Inferior parietal cortex (tissue), 1 donor: Measurements from ENCODE around the gene HCK.

Experiments used
- DNase-seq: peaks from one replicate; pipeline ENCODE4 v3.0.0-alpha.2; 2016; ENCODE audit errors: extremely low spot score

Gene HCK

DNA sequence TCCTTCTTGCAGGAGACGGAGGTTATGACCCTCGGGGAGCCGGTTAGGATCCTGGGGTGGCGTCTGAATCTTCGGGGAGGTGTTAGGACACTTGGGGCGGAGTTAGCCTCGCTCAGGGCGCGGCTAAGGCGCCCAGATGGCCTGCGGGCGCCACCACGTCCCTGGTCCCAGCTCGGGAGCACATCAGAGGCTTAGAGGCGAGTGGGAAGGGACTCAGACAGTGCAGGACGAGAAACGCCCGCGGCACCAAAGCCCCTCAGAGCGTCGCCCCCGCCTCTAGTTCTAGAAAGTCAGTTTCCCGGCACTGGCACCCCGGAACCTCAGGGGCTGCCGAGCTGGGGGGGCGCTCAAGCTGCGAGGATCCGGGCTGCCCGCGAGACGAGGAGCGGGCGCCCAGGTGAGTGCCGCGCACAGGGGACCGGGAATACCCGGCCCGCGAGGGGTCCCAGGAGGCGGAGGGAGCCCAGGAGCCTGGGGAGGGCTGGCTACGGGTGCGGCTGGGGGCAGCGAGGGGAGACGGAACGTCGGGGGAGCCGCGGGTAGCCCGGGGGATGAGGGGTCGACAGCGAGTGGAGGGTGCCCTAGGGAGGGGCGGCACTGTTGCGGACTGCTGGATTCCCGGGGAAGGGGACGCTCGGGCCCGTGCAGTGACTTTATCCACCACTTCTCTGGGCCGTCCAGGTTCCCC lies at the start of gene HCK:
TSS of gene HCK (plus strand) at position 153 of the 688 bp plus-strand sequence.
- no peak for DNase-seq

DNA sequence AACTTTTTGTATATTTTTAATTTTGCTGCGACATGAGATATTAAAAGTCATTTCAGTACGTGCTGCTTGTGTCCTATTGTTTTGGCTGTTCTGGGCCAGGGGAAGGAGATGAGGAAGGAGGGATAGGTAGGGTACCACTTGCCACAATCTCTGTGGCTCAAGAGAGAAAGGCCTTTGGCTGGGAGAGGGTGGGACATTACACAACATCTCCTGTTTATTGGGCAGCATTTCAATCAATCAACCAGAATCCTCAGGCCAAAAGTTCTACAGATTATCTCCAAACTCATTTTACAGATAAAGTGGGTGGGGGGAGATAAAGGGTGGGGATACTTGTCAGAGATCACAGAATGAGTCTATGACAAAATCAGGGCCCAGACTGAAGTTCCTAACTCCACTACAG lies 48.7 kb upstream of the HCK start:
- DNase-seq: no peak

DNA sequence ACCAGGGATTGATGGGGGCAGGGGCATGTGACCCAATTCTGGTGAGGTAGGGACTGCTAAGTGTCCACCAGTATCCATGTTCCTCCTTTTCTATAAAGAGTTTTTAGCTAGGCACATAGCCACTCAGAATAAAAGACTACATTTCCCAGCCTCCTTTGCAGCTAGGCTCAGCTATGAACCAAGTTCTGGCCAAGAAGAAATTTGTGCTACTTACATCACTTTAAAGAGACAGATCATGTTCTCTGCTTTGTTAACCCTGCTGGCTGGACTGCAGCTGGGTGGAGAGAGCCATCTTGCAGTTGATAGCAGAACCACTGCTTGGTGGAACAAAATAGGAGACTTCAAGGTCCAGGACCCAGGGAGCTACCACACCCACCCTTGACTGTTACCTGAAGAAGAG lies 47.1 kb upstream of the HCK start:
- DNase-seq: no peak

DNA sequence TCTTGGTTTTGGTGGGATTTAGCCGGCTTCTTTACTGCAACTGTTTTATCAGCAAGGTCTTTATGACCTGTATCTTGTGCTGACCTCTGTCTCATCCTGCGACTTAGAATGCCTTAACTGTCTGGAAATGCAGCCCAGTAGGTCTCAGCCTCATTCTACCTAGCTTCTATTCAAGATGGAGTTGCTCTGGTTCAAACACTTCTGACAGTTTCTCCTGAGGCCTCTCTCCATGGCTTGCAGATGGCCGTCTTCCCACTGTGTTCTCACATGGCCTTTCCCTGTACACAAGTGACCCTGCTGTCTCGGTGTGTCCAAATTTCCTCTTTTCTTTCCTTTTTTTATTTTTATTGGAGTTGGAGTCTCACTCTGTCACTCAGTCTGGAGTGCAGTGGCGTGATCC lies 46.0 kb upstream of the HCK start:
- DNase-seq: no peak

DNA sequence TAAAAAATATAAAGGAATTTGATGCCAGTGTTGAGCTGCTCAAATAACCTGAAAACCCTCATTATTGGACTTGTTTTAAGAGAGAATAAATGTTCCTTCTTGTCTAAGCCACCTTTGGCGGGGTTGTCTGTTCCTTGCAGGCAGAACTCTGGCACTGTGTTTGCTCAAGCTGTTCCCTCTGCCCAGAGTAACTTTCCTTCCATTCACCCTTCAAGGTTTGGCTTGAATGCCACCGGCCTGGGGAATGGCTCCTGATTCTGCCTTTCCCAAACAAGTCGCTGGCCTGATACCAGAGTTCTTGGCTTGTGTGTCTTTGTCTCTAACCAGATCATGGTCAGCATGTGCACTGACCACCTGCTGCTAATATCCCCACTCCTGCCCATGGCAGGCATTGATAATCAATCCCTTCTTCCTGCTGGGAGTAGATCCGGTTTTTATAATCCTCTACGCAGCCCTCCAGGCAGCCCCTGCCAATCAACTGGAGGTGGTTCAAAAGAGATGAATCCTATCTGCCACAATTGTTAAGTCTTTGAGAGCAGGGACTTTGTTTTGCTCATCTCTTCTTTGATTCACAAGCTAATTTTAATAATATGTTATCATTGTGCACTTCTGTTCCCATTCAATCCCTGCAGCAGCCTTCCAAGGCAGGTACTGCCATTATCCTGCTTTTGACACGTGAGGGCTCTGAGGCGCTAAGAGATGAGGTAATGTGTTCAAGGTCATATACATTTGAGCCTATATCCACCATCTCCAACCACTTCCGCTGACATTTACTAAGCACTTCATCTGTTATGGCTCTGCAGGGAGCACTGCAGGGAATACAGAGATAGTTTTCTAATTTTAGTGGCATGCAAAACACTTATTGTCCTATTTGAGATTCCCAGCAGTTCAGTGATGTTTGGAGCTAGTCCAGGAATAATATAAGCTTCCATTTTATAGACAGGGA lies 44.9 kb upstream of the HCK start:
- DNase-seq: no peak

DNA sequence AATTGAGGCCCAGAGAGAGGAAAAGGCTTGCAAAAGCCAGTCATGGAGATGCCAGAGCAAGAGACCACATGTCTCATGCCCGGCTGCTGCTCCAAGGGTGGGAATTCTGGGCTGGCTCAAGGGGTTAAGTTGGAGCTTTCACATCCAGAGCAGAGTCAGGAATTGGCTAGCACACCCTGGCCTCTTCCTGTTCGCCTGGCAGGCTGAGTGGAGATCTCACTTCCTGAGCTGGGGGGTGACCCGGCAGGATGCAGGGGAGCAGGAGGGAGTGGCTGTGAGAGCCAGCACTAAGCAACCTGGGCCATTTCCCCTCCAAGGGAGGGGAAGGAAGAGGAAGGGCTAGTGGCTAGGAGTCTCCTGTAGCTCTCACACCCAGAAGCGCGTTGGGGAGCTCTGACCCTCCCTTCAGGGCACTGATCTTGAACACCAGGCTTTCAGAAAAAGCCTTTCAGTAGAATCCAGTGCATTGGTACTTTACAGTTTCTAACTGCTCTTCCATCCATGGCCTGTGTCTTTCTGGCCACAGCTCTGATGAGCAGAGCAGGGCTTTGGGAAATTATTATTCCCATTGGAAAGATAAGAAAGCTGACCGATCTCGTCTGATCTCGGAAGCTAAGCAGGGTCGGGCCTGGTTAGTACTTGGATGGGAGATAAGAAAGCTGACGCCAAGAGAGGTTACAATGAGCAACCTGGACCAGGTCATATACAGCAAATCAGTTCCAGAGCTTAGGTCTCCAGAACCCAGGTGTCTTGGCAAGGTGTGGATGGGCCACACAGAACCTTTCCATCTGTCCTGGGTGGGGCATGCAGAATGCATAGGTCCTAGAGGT lies 44.0 kb upstream of the HCK start:
- DNase-seq: no peak

DNA sequence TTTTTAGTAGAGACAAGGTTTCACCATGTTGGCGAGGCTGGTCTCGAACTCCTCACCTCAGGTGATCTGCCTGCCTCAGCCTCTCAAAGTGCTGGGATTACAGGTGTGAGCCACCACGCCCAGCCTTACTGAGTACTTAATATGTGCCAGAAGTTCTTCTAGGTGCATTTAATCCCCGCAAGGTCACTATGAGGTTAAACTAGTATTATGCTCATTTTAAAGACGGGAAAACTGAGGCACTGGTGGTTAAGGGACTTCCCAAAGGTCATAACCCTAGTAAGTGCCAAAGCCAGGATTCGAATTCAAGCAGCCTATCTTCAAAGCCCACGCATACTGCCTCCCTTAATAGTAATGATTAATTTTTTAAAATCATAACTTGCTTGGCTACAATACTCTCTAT lies 42.5 kb upstream of the HCK start:
- no peak for DNase-seq

DNA sequence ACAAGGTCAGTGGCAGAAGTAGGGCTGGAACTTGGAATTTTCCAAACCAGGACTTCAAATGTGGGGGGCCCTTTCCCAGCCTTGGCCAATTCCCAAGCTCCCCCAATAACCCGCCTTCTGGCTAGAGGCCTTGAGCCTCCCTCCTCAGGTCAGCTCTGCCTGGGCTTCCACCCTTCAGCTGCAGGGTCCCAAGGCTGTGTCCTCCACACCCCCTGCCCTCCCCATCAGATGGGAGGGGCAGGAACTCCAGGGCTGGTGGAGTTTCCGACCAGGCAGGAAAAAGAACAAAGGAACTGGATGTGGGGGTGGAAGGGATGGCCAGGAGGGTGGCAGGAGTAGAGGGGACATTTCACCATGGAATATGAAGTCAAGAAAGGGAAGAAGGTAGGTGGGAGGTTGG lies 41.9 kb upstream of the HCK start, which contains the start of gene CCM2L:
TSS of gene CCM2L (plus strand) at position 338 of the 400 bp plus-strand sequence. CDS start at position 355, 17 bp downstream.
- DNase-seq: no peak

DNA sequence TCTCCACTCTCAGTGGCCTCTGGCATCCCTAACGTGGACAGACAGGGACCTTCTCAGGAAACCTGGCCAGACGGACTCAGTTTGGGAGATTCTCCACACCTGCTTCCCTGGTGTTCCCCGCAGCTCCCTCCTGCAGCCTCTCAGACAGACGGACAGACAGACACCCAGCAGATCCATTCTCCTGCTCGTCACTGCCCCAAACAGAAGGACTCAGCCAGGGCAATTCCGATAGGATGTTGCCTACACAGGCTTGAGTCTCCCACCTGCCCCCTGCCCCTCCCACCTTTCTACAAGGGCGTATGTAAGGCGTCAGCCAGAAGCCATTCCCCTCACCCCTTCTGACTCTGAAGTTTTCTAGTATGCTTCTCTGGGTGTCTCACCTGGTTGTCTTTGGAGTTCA lies 41.4 kb upstream of the HCK start:
- no peak for DNase-seq

DNA sequence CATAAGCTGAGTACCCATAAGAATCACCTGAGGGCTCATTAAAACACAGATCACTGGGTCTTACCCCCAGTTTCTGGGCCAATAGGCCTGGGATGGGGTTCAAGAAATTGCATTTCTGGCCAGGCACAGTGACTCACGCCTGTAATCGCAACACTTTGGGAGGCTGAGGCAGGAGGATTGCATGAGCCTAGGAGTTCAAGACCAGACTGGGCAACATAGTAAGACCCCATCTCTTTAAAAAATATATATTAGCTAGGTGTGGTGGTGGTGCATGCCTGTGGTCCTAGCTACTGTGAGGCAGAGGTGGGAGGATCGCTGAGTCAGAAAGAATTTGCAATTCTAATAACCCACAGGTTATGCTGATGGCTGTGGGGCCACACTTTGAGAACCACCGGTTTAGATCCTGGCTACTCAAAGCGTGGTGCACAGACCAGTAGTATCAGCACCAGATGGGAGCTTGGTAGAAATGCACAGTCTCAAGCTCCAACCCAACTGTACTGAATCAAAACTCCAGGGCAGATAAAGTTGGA lies 39.8 kb upstream of the HCK start:
- DNase-seq: no peak

DNA sequence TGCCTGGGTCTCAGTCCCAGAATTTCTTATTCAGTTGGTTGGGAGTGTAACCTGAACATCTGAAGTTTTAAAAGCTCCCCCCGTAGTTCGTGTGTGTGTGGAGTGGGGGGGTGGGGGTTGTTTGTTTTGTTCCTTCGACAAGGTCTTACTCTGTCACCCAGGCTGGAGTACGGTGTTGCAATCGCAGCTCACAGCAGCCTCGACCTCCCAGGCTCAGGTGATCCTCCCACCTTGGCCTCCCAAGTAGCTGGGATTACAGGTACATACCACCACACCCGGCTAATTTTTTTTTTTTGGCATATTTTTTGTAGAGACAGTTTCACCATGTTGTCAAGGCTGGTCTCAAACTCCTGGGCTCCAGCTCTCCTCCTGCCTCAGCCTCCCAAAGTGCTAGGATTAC lies 38.7 kb upstream of the HCK start:
- no peak for DNase-seq

DNA sequence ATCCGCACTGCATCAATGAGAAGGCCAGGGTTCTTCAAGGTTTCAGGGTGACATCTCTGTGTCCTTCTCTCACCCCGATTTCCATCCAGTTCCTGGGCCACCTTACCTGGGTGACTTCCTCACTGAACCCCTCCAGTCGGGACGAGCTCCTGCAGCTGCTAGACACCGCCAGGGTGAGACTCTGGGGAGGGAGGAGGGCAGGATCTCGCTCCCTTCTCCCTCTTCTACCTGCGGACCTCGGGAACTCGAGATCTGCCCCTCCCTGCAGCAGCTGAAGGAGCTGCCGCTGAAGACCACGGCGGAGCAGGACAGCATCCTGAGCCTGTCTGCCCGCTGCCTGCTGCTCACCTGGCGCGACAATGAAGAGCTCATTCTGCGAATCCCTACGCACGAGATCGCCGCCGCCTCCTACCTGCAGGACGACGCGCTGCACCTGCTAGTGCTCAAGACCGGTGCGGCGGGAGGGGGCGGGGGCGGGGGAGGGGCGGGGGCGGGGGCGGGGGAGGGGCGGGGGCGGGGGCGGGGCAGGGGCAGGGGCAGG lies 34.3 kb upstream of the HCK start:
- DNase-seq: no peak

DNA sequence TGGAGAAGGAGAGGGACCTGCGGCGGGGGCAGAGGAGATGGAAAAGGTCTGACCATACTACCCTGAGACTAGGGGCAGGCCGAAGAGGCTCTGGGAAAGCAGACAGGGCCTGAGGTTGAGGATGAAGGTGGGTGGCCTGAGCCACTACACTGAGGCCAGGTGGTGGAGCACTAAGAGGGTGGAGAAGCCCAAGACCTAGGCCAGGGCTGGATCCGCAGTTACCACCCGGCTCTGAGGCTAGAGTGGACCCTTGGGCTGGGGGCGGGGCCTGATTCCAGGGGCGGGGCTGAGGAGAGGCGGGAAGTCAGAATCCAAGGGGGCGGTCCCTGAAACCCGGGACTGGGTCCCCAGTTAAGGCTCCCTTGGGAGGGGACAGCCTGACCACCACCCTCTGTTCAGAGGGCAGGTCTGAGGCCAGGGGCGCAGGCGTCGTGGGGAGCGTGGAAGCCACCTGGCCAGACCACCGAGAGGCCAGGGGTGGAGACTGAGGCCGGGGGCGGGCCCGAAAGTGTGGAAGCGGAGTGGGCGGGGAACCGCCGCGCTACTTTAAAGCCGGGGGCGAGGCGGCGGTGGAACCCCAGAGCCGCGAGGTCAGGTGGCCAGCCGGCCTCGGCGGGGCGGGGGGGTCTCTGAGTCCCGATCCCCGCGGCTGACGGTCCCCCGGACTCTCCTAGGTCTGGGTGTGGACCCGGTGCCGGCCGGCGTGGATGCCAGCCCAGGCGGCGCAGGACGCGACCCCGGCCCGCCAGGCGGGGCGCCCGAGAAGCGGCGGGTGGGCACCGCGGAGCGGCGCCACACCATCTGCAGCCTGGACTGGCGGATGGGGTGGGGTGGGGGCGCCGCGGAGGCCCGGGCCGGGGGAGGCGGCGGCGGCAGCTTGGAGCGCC lies 33.5 kb upstream of the HCK start:
- no peak for DNase-seq

DNA sequence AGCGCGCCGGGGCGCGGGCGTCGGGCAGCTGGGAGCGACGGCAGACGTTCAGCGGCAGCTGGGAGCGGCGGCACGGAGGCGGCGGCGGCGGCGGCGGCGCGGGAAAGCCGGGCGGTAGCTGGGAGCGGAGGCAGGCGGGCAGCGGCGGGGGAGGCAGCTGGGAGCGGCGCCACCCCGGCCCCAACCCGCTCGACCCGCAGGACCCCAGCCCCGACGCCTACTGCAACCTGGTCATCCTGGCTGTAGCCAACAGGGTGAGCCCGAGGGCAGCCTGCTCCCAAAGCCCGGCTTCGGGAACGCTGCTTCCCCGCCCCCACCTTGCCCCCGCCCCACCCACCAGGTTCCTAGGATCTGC lies 32.9 kb upstream of the HCK start:
- no peak for DNase-seq

DNA sequence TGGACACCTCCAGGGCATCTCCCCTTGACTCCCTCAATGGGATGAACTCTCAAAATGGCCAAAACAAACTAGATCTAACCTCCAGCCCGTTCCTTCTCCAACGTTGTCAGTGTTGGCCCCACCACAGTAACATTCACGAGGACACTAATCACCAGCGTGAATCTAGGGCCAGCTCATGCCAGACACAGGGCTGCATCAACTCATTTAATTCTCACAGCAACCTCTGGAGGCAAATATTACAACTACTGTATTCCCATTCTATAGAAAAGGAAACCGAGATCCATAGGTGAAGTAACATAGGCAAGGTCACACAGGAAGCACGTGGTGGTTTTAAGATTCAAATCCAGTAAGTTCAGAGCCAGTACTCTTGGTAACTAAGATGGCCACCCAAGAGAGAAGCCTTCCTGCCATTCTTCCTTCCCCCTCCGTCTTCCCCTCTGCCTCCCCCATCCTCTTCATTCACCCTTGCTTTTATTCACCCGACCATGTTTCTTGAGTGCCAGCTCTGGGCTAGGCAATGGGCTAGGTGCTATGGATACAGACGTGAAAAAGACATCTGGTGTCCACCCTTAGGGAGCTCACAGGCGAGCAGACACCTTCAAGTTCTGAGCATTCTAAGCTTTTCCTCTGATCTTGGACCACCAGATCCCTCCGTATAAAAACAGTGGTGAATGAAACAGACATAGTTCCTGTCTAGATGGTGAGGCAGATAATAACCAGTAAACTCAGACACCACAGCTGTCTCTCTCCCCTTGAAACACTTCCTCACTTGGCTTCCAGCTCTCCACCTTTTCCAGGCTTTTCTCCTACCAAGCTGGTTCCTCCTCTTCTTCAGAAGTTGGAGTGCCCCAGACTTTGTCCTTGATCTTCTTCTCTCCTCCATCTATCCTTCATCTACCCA lies 32.2 kb upstream of the HCK start:
- DNase-seq: no peak

DNA sequence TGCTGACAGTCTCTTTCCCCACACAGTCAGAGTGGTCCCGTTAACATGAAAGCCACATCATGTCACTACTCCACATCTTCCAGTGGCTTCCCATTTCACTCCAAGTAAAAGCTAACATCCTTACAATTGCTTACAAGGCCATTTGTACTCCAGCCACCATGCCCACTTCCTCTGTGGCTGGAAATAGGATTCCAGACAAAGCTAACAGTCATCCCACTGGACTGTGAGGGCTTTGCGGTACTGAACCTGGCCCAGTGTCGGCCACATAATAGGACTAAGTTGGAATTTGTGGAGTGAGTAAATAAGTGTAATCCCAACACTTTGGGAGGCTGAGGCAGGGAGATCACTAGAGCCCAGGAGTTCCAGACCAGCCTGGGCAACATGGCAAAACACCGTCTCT lies 31.0 kb upstream of the HCK start:
- DNase-seq: no peak

DNA sequence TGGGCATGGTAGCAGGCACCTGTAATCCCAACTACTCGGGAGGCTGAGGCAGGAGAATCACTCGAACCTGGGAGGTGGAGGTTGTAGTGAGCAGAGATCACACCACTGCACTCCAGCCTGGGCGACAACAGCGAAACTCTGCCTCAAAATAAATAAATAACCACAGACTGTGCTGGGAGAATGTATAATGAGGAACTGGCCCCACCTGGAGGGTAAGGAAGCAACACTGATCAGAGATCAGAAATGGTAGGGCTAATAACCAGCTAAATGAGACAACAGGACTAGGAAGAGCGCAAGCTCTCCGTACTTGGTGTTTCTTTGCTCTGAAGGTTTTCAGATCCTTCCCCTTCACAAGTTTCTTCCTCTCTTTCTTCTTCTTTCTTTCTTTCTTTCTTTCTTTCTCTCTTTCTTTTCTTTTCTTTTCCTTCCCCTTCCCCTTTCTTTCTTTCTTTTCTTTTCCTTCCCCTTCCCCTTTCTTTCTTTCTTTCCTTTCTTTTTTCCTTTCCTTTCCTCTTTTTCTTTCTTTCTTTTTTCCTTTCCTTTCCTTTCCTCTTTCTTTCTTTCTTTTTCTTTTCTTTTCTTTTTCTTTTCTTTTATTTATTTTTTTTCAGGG lies 27.3 kb upstream of the HCK start:
- no peak for DNase-seq

DNA sequence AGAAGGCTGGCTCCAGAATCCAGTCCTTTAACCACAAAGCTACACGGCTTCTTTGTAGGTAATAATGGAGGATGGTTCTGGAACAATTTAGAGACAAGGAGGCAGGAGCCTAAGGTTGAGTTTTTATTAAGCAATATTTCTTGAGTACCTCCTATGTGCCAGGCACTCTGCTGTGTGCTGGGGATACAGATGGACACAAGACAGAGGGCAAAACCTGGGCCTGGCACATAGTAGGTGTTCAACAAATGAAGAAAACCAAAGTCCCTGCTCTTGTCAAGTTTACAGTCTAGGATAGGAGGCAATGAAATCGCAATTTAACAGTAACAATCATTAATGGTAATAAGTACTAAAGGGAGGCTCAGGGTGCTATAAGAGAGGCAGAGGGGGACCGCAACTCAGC lies 24.4 kb upstream of the HCK start:
- DNase-seq: no peak

DNA sequence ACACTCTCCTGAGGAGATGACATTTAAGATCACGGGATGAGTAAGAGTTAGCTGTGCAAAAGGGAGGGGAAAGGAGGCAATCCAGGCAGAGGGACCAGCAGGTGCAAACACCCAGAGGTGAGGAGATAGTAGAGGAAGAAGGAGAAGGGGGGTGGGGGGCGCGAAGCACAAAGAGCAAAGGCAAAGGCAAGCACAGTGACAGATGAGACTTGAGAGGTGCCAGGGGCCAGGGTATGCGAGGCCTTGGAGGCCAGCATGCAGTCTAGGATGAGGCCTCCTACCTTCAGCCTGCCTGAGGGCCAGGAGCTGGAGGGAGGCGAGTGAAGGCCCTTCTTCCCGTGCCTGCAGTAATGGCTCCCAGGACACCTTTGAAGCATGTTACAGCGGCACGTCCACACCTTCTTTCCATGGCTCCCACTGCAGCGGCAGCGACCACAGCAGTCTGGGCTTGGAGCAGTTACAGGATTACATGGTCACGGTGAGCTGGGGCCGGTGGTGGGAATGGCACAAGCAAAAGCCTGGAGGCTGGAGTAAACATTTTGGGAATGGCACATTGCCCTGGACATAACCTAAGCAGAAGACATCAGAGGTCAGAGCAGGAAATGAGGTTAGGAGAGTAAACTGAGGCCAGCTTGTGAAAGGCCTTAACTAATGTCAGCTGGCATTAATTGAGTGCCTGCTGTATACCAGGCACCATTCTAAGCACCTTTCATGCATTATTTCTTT lies 23.2 kb upstream of the HCK start:
- no peak for DNase-seq
